Ectodermal cell (in vitro differentiated cells): ENCODE results near the gene KCNJ15.

ENCODE experiments used
- H3K27ac ChIP-seq: 2 replicates; pipeline ENCODE4 v1.7.0; 2013; ENCODE audit warnings: mild to moderate bottlenecking, low read depth, low read length; ENCODE audit not compliant: insufficient read depth, poor library complexity, severe bottlenecking
- H3K27me3 ChIP-seq: 2 replicates; pipeline ENCODE4 v1.7.0; 2013; ENCODE audit warnings: mild to moderate bottlenecking, low read length; ENCODE audit not compliant: insufficient read depth, control insufficient read depth, poor library complexity, severe bottlenecking
- H3K36me3 ChIP-seq: one replicate; pipeline ENCODE4 v1.7.0; 2013; ENCODE audit warnings: low read length; ENCODE audit not compliant: control insufficient read depth, insufficient read depth
- H3K4me1 ChIP-seq: one replicate; pipeline ENCODE4 v1.7.0; 2013; ENCODE audit warnings: low read length; ENCODE audit not compliant: control insufficient read depth, insufficient read depth
- H3K4me3 ChIP-seq: 2 replicates; pipeline ENCODE4 v1.7.0; 2013; ENCODE audit warnings: low read depth, low read length, control low read depth; ENCODE audit not compliant: insufficient read depth
- H3K9me3 ChIP-seq: 2 replicates; pipeline ENCODE4 v1.7.0; 2013; ENCODE audit warnings: mild to moderate bottlenecking, low read length, moderate library complexity; ENCODE audit not compliant: control insufficient read depth
- WGBS, 2 experiments: methylation state at CpG; one replicate each; pipeline ENCODE4 v1.1.7; 2013; ENCODE audit warnings: missing lambda C conversion rate in 2 of 2; 5-methylcytosine and 5-hydroxymethylcytosine counted together

KCNJ15 gene

DNA sequence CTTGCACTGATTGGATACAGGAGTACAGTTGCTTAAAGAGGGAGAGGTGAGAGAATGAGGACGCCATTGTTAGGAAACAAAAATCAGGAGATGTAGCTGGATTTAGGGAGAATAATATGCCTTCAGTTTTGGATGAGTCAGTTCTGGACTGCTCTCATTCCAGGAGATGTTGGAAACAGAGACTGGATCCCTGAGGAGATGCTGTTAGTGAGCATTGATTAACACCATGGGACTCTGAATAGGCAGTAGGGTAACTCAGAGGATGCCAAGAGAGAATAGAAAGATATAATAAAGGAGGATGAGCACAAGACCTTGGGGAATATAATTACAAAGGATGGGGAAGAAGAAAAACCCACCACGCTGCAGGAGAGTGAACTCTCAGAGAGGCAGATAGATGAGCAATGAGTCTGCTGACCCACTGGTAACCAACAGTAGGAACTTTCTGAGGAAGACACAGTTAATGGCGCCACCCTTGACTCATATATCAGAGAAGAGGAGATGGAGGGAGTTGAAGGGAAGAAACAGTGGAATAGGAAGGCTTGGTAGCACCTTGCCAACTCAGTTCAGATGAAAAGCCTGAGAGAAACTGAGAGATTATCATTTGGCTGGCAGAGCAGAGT lies 10.5 kb downstream of the KCNJ15 start:
- Histone ChIP-seq H3K4me3 (no peak overlapping the region), H3K27ac (no peak overlapping the region), H3K4me1 (peaks cover 15% of the 10 kb centered on the region), H3K36me3 (no peaks in the 10 kb centered on the region), H3K9me3 (no peaks in the 10 kb centered on the region), H3K27me3 (no peaks in the 10 kb centered on the region)
- WGBS, 2 experiments: 93% methylated on average over 3 of the region's 3 CpGs

DNA sequence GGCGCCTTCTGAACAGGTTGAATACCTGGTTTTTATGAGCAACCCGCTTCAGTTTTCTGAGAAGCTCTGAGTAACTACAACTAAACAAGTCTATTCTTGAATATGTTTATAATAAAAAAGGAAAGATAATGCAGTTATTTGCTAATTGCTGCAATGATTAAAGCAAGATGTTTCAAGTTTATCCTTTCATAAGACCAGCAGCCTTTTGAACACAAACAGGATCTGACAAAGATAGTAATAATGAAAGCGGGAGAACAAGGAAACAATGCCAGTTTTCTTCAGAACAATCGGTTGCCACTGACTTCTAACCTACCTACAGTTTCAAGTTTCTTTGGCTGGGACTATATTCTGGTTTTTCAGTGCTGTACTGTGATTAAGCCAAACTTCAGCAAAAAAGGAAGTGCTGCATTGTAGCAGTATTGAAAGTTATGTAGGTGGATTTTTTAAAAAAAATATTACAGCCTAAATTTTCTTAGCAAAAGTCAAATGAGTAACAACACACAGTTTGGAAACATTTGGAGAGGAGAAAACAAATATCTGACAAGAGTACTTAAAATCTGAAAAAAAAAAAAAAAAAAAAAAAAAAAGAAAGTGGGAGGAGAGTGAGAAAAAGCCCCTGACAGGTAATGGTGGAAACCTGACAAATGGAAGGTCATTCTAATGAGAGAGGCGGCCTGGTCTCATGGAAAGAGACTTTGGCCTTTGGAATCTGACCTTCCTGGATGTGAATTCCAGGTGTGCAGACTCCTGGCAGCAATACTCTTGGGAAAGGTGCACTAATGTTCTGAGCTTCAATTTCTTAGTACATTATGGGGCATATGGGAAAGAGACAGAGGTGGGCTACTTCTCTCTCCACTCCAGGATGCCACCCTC lies 11.4 kb downstream of the KCNJ15 start:
- no peaks in the 10 kb centered on the region for H3K9me3 ChIP-seq
- no peak overlapping the region for H3K27ac ChIP-seq
- peaks cover 15% of the 10 kb centered on the region for H3K4me1 ChIP-seq
- no peaks in the 10 kb centered on the region for H3K36me3 ChIP-seq
- H3K4me3 ChIP-seq: no peak overlapping the region
- WGBS, 2 experiments: 96 to 98% methylated on average over 5 of the region's 5 CpGs
- no peaks in the 10 kb centered on the region for H3K27me3 ChIP-seq

DNA sequence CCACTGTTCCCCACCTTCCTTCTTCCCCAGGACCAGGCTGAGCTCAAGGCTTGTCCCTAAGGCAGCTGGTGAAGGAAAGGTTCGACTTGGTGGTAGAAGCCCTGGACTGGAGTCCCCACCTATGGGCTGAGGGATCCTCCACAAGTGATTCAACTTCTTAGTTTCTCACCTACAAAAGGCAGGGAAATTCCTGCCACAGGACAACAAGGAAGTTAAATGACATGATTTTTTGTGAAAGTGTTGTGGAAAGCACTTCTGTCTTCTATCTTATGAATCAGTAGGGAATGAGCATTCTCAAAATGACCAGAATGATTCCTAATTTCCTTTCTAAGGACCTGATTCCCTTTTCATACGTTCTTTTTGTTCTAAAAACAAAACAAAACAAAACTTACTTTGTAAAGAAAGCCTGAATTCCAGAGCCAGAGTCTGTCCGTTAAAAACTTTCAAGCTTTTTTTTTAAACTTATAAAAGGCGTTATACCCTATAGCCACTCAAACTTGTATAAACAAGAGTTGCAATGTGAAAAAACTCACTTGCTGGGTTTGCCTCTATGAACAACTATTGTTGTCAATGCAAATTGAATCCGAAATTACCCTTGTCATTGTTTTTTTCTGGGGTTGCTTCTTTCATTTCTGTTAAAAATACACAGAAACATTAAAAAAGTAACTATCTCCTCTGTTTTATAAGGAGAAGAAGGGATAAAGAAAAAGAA lies 12.2 kb downstream of the KCNJ15 start:
- H3K4me1 ChIP-seq: peaks cover 15% of the 10 kb centered on the region
- H3K27ac ChIP-seq: no peak overlapping the region
- 83 to 85% methylated on average over 5 of the region's 5 CpGs for WGBS, 2 experiments
- no peaks in the 10 kb centered on the region for H3K36me3 ChIP-seq
- H3K9me3 ChIP-seq: no peaks in the 10 kb centered on the region
- H3K27me3 ChIP-seq: no peaks in the 10 kb centered on the region
- no peak overlapping the region for H3K4me3 ChIP-seq

DNA sequence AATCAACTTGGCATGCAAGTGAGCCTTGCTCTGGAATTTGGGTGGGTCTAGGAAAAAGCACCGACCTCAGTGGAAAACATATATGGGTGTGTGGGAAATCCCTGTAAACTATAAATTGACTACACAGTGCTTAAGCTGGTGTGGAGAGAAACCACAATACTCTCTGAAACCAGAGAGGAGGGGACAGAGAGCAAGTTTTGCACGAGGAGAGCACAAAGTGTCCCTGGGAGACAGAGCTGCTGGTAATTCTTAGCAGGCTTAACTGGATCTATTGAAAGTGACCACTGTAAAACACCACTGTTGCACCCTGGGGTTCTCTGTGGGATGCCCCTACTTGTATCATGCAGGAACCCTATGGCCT lies 12.8 kb downstream of the KCNJ15 start:
- H3K4me1 ChIP-seq: peaks cover 15% of the 10 kb centered on the region
- no peak overlapping the region for H3K4me3 ChIP-seq
- no peaks in the 10 kb centered on the region for H3K9me3 ChIP-seq
- H3K27me3 ChIP-seq: no peaks in the 10 kb centered on the region
- H3K36me3 ChIP-seq: no peaks in the 10 kb centered on the region
- H3K27ac ChIP-seq: no peak overlapping the region
- 50 to 52% methylated on average over 2 of the region's 2 CpGs for WGBS, 2 experiments

DNA sequence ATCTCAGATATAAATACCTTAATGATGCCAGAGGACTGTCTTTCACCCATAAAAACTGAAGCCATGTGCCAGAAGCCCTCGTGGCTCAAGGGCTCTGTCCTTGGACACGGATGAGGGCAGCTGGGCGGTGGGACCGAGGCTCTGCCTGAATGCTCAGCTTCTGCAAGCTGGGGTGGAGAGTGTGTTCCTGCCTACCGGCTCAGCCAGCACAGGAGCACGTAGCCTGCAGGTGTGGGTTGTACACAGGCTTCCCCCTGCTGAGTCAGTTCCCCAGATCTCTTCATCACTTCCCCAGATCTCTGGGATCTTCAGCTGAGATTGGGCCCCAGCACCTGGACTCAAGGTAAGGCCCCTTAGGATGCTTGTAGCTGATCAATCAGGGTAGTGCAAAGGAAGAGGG lies 15.4 kb downstream of the KCNJ15 start:
- WGBS, 2 experiments: 89 to 91% methylated on average over 6 of the region's 6 CpGs

DNA sequence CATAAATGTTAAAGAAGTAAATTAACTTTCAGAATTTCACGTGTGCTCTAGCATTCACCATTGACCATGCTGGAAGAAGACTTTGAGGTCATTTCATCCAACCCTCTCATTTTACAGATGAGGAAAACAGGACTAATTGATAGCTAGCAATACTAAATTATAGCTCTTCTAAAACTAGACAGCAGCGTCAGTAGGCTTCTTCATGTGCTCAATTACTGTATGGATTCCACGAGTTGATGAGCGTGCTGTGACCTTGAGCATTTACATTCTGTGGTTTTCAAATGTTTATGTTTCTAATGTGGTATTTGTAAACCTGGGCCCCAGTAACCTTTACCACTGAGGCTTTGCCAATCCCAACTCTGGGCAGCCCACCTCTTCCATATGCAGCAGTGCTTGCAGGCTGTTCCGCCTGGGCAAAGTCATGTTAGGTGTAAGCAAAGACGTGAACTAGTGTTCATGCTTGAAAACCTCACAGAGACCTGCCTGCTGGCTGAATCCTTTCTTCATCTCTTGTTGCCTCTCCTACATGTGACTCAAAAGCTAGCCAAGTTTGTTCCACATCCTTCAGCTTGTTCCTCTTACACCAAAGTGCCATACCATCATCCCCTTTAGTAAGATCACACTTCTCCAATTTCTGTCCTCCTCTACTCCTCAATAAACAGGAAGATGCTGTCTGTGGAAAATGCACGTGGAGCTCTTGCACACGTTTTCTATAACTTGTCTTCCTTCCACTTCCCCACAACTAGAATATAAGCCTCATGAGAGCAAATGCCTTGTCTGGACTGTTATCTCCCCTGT lies 17.2 kb downstream of the KCNJ15 start:
- Histone ChIP-seq H3K4me1 (peaks cover 9% of the 10 kb centered on the region), H3K9me3 (no peaks in the 10 kb centered on the region), H3K36me3 (no peaks in the 10 kb centered on the region), H3K27me3 (no peaks in the 10 kb centered on the region), H3K4me3 (no peak overlapping the region), H3K27ac (no peak overlapping the region)
- 94 to 95% methylated on average over 8 of the region's 8 CpGs for WGBS, 2 experiments

More for the DNA sequence above, 15.4 kb downstream of the KCNJ15 start:
- Histone ChIP-seq H3K4me3 (no peak overlapping the region), H3K4me1 (peaks cover 9% of the 10 kb centered on the region), H3K9me3 (no peaks in the 10 kb centered on the region), H3K27me3 (no peaks in the 10 kb centered on the region), H3K36me3 (no peaks in the 10 kb centered on the region), H3K27ac (no peak overlapping the region)

DNA sequence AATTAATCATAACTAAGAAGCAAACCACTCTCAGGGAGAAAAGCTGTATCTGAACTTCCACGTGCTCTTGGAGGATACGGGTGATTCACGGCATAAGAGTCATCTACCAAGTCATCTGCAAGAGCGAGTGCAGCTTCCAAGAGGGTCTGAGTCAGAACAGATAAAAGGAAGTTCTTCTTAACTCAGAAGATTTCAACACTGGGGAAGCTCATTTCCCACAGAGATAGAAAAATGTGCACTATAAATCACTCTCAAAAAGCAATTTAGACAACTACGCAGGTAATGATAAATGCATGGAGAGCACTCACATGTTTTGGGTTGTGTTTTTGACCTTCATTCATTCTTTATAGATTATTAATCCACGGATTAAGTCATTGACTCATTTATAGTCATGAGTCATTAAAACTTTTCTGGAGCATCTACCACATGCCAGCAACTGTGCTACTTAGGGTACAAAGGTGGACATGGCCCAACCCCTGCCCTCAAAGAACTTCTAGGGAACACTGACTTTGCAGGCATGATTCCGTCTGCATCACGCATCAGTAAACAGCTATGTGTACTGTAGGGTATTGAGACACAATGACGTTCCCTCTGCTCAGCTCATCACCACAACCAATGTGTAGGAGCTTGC lies 20.8 kb downstream of the KCNJ15 start:
- no peaks in the 10 kb centered on the region for H3K36me3 ChIP-seq
- no peaks in the 10 kb centered on the region for H3K4me1 ChIP-seq
- no peak overlapping the region for H3K27ac ChIP-seq
- WGBS, 2 experiments: 92 to 95% methylated on average over 9 of the region's 9 CpGs
- H3K9me3 ChIP-seq: no peaks in the 10 kb centered on the region
- H3K4me3 ChIP-seq: no peak overlapping the region
- H3K27me3 ChIP-seq: no peaks in the 10 kb centered on the region

DNA sequence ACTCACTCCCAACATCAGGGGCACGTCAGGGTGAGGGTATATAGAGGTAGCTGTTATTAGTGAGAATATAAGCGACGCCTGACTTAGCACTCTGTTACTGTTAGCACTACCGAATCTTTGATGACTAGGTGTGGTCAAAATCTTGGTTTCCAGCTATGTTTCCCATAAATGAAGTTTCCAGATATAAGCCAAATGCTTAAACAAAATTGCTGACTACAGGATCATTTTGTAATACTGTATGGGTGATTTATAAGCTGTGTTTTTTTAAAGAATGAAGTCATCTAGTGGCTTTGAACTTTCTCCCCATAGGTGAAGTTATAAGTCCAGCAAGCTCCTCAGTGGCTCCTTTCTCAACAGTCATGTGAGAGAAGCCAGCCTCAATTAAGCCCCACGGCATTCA lies 23.7 kb downstream of the KCNJ15 start:
- no peaks in the 10 kb centered on the region for H3K27me3 ChIP-seq
- no peak overlapping the region for H3K4me3 ChIP-seq
- WGBS, 2 experiments: 69 to 74% methylated on average over 4 to 5 of the region's 5 CpGs

DNA sequence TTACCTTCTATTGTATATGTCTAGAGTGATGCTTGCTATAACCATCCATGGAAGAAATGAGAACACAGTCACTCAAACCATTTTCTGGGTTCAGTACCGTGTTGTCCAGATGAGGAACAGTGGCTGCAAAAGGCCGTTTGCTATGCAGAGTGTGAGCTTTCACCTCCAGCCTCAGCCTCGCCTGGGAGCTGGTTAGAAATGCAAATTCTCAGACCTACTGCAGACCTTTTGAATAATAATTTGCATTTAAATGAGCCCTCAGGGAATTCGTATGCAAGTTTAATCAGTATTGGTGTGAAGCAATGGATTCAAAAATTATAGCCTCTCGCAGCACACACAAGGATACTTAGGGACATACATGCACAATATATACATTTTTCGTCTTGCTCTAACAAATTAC lies 24.1 kb downstream of the KCNJ15 start:
- Histone ChIP-seq H3K9me3 (no peaks in the 10 kb centered on the region), H3K4me1 (no peaks in the 10 kb centered on the region), H3K27me3 (no peaks in the 10 kb centered on the region), H3K36me3 (no peaks in the 10 kb centered on the region), H3K27ac (no peak overlapping the region), H3K4me3 (no peak overlapping the region)
- 35 to 48% methylated on average over 3 to 4 of the region's 6 CpGs for WGBS, 2 experiments

More for the DNA sequence above, 23.7 kb downstream of the KCNJ15 start:
- H3K4me1 ChIP-seq: no peaks in the 10 kb centered on the region
- no peaks in the 10 kb centered on the region for H3K36me3 ChIP-seq
- H3K9me3 ChIP-seq: no peaks in the 10 kb centered on the region
- no peak overlapping the region for H3K27ac ChIP-seq
